GM18861 (cell line): ENCODE measurements around the gene XIRP2.

Source experiments
- ATAC-seq: cut with Tn5 transposase; IDR thresholded peaks from one replicate; pipeline ENCODE4 v1.9.1; 2021; ENCODE audit not compliant: unreplicated experiment

XIRP2 gene

DNA sequence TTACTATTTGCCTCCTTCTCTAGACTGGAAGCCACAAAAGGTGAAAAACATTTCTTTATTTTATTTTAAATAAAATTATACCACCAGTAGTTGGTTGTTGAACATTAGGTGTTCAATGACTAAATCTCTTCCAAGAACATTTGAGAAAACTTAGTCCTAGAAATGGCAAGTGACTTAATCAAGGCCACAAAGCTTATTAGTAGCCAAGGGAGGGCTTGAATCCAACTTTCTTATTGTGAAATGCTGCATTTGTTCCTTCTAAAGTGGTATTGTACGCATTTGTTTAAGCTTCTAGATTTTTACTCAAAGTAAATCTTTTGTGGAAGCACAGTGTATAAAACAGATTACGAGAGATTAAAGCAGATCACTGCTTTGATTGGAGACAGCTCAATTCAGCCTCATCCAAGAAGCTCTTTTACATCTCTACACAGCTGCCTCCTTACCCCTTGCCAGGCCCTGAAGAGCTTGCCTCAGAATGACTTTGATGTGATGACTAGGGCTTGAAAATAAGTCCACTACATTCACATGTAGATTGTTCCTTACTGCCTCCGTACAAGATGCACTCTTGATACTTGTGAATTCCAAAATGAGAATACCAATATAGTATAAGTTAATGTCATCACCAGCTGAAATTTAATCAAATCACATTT lies 244.8 kb downstream of the XIRP2 start:
- no peak for ATAC-seq

GRCh38 chr2:167133614-167134013 lies 245.3 kb downstream of the XIRP2 start:
- ATAC-seq: no peak

- no peak for ATAC-seq
These were observed 246.2 kb downstream of the XIRP2 start for GRCh38 chr2:167134381-167135072.

GRCh38 chr2:167135706-167136105 lies 247.4 kb downstream of the XIRP2 start:
- ATAC-seq: no peak

- no peak for ATAC-seq
These were observed 248.8 kb downstream of the XIRP2 start for GRCh38 chr2:167136879-167137596.

DNA sequence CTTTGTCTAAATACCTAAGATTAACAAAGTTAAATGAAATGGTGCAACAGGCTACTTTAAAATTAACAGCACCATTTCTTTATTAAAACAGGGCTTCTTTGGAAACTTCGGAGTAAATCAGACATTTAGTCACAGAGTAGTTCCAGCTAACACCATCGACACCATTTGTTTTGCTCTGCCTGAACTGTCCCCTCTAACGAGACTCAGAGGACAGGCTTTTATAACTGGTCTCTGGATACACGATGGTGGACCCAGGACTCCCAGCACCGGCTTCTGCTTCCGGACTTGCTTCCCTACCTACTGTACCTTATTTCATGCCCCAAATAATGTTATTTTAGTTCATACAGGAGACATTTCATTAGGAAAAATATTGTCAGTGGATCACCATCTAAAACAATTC lies 252.1 kb downstream of the XIRP2 start:
- ATAC-seq: no peak

DNA sequence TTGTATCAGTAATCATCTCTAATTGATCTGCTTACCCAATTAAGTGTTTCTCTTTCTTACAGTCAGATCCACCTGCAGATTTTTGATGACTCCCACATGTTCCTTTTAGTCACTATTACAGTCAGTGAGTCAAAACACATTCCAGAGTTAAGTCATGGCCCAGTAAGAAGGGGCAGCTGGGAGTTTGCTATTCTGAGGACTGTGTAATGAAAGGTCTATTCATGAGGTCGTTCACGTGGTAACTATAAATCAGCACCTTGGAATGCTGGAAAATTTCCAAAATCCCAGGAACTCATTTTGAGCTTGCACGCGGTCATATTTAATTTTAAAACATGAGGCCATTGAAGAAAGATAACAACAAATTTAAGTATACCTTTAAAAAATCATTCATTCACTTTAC lies 252.5 kb downstream of the XIRP2 start:
- no peak for ATAC-seq

DNA sequence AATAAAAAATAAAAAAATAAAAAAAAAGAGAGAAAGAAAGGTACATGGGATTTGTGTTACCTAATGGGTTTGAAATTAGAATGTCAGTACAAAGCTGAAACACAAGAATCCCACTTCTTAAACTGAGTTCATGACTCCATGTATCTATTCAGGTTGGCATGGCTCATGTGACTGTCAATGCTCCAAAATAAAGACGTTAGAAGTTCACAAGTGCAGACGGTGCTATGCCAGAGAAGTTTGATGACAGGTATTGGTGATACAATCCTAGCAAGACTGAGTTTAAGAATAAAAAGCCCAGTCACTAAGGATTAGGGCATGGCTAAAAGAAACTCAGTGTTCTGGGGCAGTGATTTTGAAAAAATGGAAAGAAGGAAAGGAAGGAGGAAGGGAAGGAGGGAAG lies 254.3 kb downstream of the XIRP2 start:
- ATAC-seq: no peak

GRCh38 chr2:167144179-167144898 lies 256.1 kb downstream of the XIRP2 start:
- ATAC-seq: no peak

GRCh38 chr2:167147271-167147941 lies 259.1 kb downstream of the XIRP2 start:
- no peak for ATAC-seq

GRCh38 chr2:167151894-167152293 lies 263.6 kb downstream of the XIRP2 start:
- no peak for ATAC-seq

DNA sequence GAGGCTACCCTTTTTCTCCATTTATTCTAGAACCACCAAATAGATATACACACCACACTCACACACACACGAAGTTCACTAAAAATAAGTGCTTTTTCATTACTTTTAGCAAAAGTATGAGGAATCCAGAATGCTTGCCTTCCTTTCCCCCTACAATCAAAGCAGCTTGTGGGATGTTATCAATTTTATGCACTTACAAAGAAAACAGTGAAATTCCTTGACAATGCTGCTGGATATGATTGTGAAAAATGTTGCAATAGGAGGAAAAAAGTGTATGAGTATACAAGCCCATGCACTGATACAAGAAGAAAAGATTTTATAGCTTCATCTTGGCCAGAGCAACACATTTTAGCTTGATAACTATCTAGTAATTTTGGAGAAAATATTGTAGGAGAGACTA lies 269.2 kb downstream of the XIRP2 start:
- no peak for ATAC-seq

DNA sequence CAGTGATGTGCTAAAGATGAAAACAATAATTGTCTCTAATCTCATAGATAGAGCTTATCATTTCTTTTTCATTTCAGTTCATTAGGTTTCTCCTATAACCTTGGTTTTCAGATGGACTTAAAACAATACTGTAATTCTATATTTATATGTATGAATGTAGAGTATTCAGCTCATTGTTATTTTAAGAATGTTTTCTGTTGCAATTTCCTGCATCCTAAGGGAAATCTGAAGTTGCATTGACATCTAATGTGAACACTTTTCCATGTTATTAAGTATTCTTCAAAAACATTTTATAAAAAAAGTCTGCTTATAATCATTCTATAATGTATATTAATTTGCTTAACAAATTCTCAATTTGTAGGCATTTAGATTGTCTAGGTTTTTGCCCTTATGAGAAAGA lies 288.9 kb downstream of the XIRP2 start:
- ATAC-seq: no peak

DNA sequence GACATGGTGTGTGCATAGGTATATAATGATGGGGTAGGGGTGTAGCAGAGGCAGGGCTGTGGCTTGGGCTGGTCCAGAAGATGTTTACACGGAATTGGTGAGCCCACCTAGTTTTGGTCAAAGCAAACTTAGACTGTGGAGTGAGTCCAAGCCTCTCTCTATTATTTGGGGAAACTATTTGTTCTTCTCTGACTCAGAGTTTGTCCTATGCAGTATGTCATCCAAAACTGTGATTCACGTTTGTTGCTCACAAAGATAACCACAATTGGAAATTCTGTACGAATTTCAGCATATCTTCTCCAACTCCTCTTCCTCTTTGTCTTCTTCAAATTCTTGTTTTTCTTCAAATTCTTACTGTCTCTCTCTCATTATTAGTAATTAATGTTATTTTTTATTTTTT lies 292.9 kb downstream of the XIRP2 start:
- ATAC-seq: no peak

DNA sequence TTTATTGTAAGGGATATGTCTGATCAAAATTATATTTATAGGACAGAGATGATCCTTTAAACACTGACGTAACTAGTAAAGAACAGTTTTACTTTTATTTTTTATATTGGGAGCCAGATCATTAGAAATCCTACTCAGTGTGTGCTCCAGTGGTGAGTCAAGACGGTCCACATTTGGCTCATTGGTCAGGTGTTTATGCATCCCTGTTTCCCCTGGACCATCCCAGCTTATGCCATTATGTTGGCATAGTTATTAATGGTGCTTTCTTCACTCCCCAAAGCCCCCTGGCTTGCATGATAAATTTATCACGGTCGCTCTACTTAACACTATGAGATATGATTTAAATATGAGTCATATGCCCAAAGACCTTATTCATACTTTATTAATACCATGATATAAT lies 293.4 kb downstream of the XIRP2 start:
- no peak for ATAC-seq

GRCh38 chr2:167182403-167182802 lies 294.1 kb downstream of the XIRP2 start:
- ATAC-seq: no peak

- ATAC-seq: no peak
These were observed 295.7 kb downstream of the XIRP2 start for GRCh38 chr2:167183931-167184330.

DNA sequence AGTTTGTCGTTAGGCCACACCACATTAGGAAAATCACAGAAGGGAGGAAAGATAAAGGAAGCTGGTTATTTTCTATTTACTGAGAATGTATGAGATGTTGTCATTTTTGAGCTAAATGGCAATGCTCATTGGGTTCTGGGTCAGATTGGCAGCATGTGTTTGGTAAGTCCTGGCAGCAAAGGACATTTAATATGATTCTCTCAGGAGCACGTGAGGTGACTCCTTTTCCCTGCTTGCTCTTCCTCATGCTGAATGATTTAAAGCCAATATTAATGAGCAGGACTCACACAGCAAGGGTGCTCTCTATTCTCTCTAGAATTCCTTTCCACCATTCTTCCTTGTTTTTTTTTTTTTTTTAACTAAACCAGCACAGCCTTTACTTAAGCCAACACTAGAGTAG lies 298.2 kb downstream of the XIRP2 start:
- no peak for ATAC-seq

DNA sequence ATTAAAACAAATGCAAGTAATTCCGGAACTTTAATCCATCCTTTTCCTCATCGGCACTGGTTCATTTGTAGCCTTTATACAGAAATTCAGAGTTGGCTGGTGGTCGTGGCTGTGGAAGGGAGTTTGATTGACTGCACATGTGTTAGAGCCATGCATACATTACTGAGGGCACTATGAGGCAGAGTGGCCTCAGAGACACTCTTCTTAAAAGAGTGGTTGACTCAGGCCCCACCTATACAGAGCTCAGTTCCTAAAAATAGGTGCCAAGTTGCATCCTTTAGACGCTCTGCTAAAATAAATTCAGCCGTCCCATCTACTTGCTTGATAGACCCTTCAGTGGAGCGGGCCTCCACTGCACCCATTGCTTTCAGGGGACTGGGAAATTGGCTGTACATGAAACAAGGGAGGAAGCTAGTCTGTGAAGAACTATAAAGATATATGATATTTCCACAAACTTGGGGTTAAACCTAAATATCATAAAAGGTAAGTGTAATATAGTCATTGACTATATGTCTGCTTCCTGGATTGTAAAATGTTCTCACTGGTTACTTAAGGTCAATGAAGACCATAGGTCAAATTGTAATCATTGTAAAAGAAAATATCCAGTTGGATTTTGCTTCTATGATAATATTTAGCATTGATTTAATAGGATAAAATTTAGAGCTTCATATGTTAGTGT lies 298.9 kb downstream of the XIRP2 start:
- ATAC-seq: no peak
